Measurements from ENCODE around the gene OR52E4.

DNA sequence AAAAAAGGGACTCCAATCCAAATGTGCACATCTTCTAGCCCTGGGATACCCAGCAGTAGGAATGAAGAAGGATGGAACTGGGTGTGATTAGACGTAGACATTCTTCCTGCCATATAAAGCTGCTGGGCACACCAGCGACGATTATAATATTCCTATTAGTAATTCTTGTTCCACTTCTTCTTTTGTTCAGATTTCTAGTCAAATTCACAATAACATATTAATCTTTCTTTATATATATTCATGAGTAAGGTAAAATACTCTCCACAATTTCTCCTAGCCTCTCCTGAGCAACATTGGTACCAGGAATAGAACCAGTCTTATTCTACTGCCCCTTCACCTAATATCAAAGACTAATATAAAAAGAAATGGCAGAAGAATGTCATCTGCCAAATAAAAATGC, 22.8 kb upstream of the OR52E4 start, which contains the start of gene OR52E8:
- TF ChIP-seq, protein P1, sequence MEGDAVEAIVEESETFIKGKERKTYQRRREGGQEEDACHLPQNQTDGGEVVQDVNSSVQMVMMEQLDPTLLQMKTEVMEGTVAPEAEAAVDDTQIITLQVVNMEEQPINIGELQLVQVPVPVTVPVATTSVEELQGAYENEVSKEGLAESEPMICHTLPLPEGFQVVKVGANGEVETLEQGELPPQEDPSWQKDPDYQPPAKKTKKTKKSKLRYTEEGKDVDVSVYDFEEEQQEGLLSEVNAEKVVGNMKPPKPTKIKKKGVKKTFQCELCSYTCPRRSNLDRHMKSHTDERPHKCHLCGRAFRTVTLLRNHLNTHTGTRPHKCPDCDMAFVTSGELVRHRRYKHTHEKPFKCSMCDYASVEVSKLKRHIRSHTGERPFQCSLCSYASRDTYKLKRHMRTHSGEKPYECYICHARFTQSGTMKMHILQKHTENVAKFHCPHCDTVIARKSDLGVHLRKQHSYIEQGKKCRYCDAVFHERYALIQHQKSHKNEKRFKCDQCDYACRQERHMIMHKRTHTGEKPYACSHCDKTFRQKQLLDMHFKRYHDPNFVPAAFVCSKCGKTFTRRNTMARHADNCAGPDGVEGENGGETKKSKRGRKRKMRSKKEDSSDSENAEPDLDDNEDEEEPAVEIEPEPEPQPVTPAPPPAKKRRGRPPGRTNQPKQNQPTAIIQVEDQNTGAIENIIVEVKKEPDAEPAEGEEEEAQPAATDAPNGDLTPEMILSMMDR (IDR thresholded peaks at IDR 0.05), result no peak
- no peak for TF ChIP-seq POLR2A (IDR thresholded peaks at IDR 0.05)
